Common myeloid progenitor, CD34-positive (primary cell): Measurements from ENCODE around the gene ATXN7.

ENCODE experiments used
- CTCF ChIA-PET: fragments of 350-600 bp; sonication (Branson Sonifier 250); formaldehyde crosslinking; loops from one replicate; lab custom pipeline; 2021; ENCODE audit warnings: antibody characterized with exemption; lab: Charles Lee
- POLR2A ChIA-PET: fragments of 350-600 bp; sonication (Branson Sonifier 250); formaldehyde crosslinking; loops from one replicate; lab custom pipeline; 2021; ENCODE audit warnings: antibody characterized with exemption; lab: Charles Lee
- DNase-seq, 3 donors: peaks; one replicate each; pipeline versions ENCODE4 v3.0.0 to v3.0.0-alpha.2; 2013
- H3K27ac ChIP-seq, 2 experiments: 1 replicate in 1 of 2; 2 replicates in 1 of 2; pipeline ENCODE4 v1.7.0; 2013; ENCODE audit warnings: inconsistent platforms in 2 of 2, low read length in 2 of 2, mild to moderate bottlenecking in 2 of 2, low read depth in 1 of 2, moderate library complexity in 1 of 2; ENCODE audit not compliant: severe bottlenecking in 2 of 2, insufficient read depth in 1 of 2, poor library complexity in 1 of 2
- H3K27me3 ChIP-seq, 5 experiments: replicated peaks in 2 of 5; 1 replicate in 3 of 5; 2 replicates in 2 of 5; pipeline versions ENCODE4 v1.6.1 to v1.7.0; 2013; ENCODE audit warnings: low read length in 4 of 5, mild to moderate bottlenecking in 2 of 5, moderate library complexity in 2 of 5, inconsistent platforms in 1 of 5; ENCODE audit not compliant: insufficient read depth in 5 of 5, control insufficient read depth in 4 of 5
- H3K36me3 ChIP-seq, 4 experiments: 1 replicate in 2 of 4; 2 replicates in 2 of 4; pipeline versions ENCODE4 v1.6.1 to v1.7.0; 2013; ENCODE audit warnings: low read length in 3 of 4, control low read depth in 1 of 4, mild to moderate bottlenecking in 1 of 4; ENCODE audit not compliant: control insufficient read depth in 4 of 4, insufficient read depth in 4 of 4
- H3K4me1 ChIP-seq, 4 experiments: 1 replicate in 3 of 4; 2 replicates in 1 of 4; pipeline versions ENCODE4 v1.6.1 to v1.7.1; 2013; ENCODE audit warnings: low read length in 3 of 4, mild to moderate bottlenecking in 3 of 4, control low read depth in 1 of 4, inconsistent platforms in 1 of 4, moderate library complexity in 1 of 4; ENCODE audit not compliant: control insufficient read depth in 4 of 4, insufficient read depth in 4 of 4; ENCODE audit errors: control extremely low read depth in 1 of 4
- H3K4me3 ChIP-seq, 7 experiments: 1 replicate in 4 of 7; 2 replicates in 3 of 7; pipeline versions ENCODE4 v1.5.1 to v1.7.0; 2013; ENCODE audit warnings: mild to moderate bottlenecking in 7 of 7, low read length in 6 of 7, moderate library complexity in 6 of 7, inconsistent platforms in 2 of 7, low read depth in 2 of 7, control low read depth in 1 of 7; ENCODE audit not compliant: insufficient read depth in 4 of 7, control insufficient read depth in 1 of 7; ENCODE audit errors: extremely low read depth in 1 of 7
- H3K9me3 ChIP-seq, 5 experiments: 1 replicate in 4 of 5; 2 replicates in 1 of 5; pipeline versions ENCODE4 v1.6.1 to v1.7.1; 2013; ENCODE audit warnings: low read length in 4 of 5, mild to moderate bottlenecking in 2 of 5, inconsistent platforms in 1 of 5, low read depth in 1 of 5, moderate library complexity in 1 of 5; ENCODE audit not compliant: control insufficient read depth in 4 of 5, insufficient read depth in 2 of 5; ENCODE audit errors: control extremely low read depth in 1 of 5
- WGBS: methylation state at CpG from one replicate; pipeline ENCODE4 v1.1.5; 2013; ENCODE audit not compliant: insufficient coverage; 5-methylcytosine and 5-hydroxymethylcytosine counted together

Gene ATXN7

DNA sequence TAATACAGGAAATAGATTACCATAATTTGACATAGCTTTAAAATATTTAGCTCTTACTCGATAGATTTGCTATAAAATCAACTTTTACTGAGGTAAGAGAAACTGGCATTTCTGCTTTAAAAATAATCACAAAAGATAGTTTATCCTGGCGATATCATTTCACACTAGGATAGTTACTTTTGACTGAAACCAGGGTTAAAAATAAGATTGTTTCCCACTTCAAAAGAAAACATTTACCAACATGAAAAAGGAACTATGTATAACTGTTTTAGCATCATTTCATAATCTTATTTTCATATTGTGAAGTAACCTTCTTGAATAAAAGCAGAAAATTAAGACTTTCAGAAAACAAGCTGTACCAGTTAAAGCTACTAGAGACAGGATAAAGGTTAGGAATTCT lies 144.3 kb downstream of the ATXN7 start:
- DNase-seq = no peak
- Histone ChIP-seq H3K36me3 (peaks cover 38 to 94% (median 70%) of the 10 kb centered on the region in 4 experiments), H3K27me3 (no peaks in the 10 kb centered on the region), H3K4me3 (no peak overlapping the region), H3K27ac (peak overlapping the region in 1 of 2 experiments; percentile 27), H3K4me1 (no peaks in the 10 kb centered on the region), H3K9me3 (no peaks in the 10 kb centered on the region)
- POLR2A ChIA-PET = interaction anchor here (2.2 kb wide), 1 partner anchor 10 kb away, joined by 9 read pairs; no protein-coding TSS in a partner anchor
- CTCF ChIA-PET = interaction anchor here (1.0 to 7.1 kb wide), 9 partner anchors 10 to 43 kb away, joined by 3 to 66 read pairs (median 5); partner anchors contain the start of gene PSMD6
- WGBS = no CpG with 5 or more reads among the region's 2 CpGs

DNA sequence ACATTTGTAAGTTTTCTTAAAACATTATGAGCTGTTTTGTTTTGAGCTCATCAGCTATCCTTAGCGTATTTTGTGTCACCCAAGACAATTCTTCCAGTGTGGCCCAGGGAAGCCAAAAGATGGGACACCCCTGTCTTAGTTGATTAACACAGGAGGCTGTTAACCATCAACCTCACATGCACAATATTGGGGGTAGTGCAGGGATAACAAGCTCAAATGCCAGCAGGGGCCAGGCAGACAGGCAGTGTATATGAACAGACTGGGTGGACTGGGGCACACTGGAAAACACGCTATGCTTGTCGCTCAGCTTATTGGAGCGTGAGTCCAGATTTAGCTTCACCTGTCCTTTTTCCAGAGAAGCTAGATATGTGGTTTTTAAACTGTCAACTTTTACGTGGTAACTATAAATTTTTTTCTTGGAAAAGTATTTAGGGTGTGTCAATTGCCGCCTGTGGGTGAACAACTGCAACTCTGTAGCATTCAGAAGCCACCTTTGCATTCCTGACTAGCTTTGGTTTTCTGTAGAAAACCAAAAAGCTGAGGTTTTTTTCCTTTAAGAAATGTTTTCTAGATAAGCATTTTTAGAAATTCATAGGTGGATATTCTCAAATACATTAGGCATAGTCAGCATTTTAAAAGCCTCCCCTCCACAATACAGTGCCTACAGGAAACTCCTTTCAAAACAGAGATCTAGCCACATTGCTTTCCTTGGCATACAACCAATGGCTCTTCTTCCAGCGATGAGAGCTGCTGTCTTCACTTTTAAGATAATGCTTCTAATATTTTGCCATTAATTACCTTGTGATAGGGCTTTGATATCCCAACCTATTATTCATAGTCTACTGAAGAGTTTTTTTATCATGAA lies 145.1 kb downstream of the ATXN7 start:
- Histone ChIP-seq H3K36me3 (peaks cover 39 to 96% (median 69%) of the 10 kb centered on the region in 4 experiments), H3K27ac (peak overlapping the region in 1 of 2 experiments; percentile 27), H3K27me3 (no peaks in the 10 kb centered on the region), H3K9me3 (no peaks in the 10 kb centered on the region), H3K4me3 (no peak overlapping the region), H3K4me1 (no peaks in the 10 kb centered on the region)
- CTCF ChIA-PET = interaction anchor here (1.0 to 7.1 kb wide), 10 partner anchors 10 to 44 kb away, joined by 3 to 66 read pairs (median 4); partner anchors contain the start of gene PSMD6
- WGBS = 86% methylated on average over 4 of the region's 7 CpGs
- POLR2A ChIA-PET = interaction anchor here (2.2 kb wide), 1 partner anchor 10 kb away, joined by 9 read pairs; no protein-coding TSS in a partner anchor
- DNase-seq = no peak

DNA sequence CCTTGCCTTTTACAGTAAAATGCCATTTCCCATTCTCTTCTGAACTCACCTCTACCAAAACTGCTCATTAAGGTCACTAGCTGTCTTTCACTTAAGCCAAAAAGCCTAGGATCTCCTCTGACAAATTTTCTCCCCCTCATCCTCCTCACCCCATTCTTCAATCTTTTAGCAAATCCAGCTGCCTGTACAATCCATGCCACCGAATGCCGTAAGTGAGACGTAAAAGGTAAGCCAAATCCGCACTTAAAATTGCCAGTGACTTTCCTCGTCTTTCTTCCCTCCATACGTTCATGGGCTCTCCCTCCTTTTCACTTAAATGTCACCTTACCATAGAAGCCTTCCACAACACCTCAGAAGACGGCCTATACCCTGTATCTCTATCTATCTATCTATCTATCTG lies 145.9 kb downstream of the ATXN7 start:
- Histone ChIP-seq H3K9me3 (no peaks in the 10 kb centered on the region), H3K36me3 (peaks cover 38 to 96% (median 67%) of the 10 kb centered on the region in 4 experiments), H3K27me3 (no peaks in the 10 kb centered on the region), H3K27ac (no peak overlapping the region), H3K4me3 (no peak overlapping the region), H3K4me1 (no peaks in the 10 kb centered on the region)
- WGBS = 100% methylated on average over 4 of the region's 7 CpGs
- DNase-seq = no peak
- ChIA-PET POLR2A (interaction anchor here (2.2 kb wide), 1 partner anchor 9 kb away, joined by 9 read pairs; no protein-coding TSS in a partner anchor), CTCF (interaction anchor here (1.1 to 7.1 kb wide), 5 partner anchors 13 to 41 kb away, joined by 3 to 66 read pairs (median 12); partner anchors contain the start of gene PSMD6)

DNA sequence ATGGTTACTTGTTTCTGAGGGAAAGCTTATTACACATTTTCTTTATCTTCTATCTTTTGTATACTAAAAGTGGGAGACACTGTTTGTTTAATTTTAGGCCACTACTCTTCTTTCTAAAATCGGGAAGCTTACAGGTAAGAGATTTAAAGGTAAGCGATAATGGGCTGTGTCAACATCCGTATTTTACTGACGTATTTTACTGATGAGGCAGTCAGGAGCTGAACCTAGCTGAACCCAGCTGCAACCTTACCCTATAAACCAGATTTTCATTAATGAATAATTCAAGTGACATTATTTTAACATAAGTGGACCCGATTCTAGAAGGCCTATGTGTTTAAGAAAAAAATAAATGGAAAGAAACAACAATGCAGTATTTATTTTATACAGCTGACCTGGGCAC lies 146.5 kb downstream of the ATXN7 start:
- 100% methylated on average over 2 of the region's 5 CpGs for WGBS
- Histone ChIP-seq H3K36me3 (peaks cover 38 to 96% (median 68%) of the 10 kb centered on the region in 4 experiments), H3K9me3 (no peaks in the 10 kb centered on the region), H3K4me1 (no peaks in the 10 kb centered on the region), H3K27me3 (no peaks in the 10 kb centered on the region), H3K4me3 (no peak overlapping the region), H3K27ac (no peak overlapping the region)
- ChIA-PET POLR2A (no interaction called here), CTCF (interaction anchor here (0.7 to 7.1 kb wide), 6 partner anchors 8 to 42 kb away, joined by 3 to 66 read pairs (median 3); no protein-coding TSS in a partner anchor)
- no peak for DNase-seq

DNA sequence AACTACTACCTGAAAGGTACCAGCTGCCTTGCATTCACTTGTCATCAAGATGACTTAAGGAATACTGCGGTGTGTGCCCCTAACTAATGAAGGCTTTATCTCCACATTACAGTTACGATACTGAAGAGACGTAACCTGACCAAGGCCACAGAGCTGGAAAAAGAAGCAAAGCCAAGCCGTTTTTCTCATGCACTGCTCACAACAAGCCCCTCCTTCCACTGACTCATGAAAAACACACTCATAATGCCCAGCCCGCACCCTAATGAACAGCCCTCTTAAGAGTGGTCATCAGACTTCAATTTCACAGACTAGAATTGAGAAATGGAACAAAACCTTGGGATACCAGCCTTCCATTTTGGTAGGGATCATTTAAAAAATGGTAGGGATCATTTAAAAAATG lies 148.0 kb downstream of the ATXN7 start:
- WGBS = 89% methylated on average over 5 of the region's 5 CpGs
- Histone ChIP-seq H3K4me3 (no peak overlapping the region), H3K27me3 (no peaks in the 10 kb centered on the region), H3K27ac (peak overlapping the region in 1 of 2 experiments; percentile 29), H3K4me1 (no peaks in the 10 kb centered on the region), H3K9me3 (no peaks in the 10 kb centered on the region), H3K36me3 (peaks cover 34 to 89% (median 61%) of the 10 kb centered on the region in 4 experiments)
- ChIA-PET POLR2A (interaction anchor here (1.1 to 1.5 kb wide), 2 partner anchors 10 to 14 kb away, joined by 3 read pairs; no protein-coding TSS in a partner anchor), CTCF (interaction anchor here (7.1 kb wide), 1 partner anchor 16 kb away, joined by 66 read pairs; no protein-coding TSS in a partner anchor)
- peak in 1 of 3 donors; percentile 14 for DNase-seq

DNA sequence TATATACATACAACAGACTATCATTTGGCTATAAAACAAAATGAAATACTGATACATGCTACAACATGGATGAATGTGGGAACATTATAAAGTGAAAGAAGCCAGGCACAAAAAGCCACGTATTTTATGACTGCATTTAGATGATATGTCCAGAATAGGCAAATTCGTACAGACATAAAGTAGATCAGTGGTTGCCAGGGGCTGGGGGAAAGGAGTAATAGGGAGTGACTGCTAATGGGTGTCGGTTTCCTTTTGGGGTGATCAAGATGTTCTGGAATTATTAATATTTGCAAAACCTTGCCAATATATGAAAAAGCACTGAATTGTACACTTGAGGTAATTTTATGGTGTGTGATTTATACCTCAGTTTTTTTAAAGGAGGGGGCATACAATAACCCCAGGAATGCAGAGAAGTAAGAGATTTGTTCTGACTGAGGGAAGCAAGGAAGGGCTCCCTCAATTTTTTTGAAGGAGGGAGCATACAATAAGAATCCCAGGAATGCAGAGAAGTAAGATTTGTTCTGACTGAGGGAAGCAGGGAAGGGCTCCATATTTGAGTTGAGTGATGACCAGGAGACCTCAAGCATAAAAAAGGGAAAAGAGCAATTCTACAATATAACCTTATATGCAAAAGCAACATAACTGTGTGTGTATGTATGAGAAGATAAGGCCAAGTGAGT lies 153.4 kb downstream of the ATXN7 start:
- DNase-seq = no peak
- Histone ChIP-seq H3K36me3 (peaks cover 16 to 73% (median 54%) of the 10 kb centered on the region in 4 experiments), H3K27me3 (no peaks in the 10 kb centered on the region), H3K27ac (no peak overlapping the region), H3K4me1 (peaks cover 5 to 7% (median 5%) of the 10 kb centered on the region in 4 experiments), H3K9me3 (no peaks in the 10 kb centered on the region), H3K4me3 (no peak overlapping the region)
- CTCF ChIA-PET = interaction anchor here (1.9 kb wide), 1 partner anchor 9 kb away, joined by 9 read pairs; no protein-coding TSS in a partner anchor
- WGBS = 100% methylated on average over 1 of the region's 3 CpGs
- POLR2A ChIA-PET = interaction anchor here (2.3 kb wide), 1 partner anchor 9 kb away, joined by 9 read pairs; no protein-coding TSS in a partner anchor
